Endothelial cell (in vitro differentiated cells): ENCODE data around the gene PRKG1. TPM values are rescaled to one million over a fixed set of nuclear protein-coding genes. Genes with fewer than 3 reads are reported as not detected.

ENCODE experiments used
- DNase-seq: peaks from one replicate; pipeline ENCODE4 v3.0.0; 2021; ENCODE audit warnings: low spot score
- H3K27ac Mint-ChIP-seq: one replicate; pipeline ENCODE4 v1.8.0; 2021; ENCODE audit warnings: mixed read lengths, inconsistent platforms; ENCODE audit not compliant: unreplicated experiment
- H3K27me3 Mint-ChIP-seq: one replicate; pipeline ENCODE4 v1.8.0; 2021; ENCODE audit warnings: mild to moderate bottlenecking, moderate library complexity, mixed read lengths, inconsistent platforms; ENCODE audit not compliant: unreplicated experiment
- H3K36me3 Mint-ChIP-seq: one replicate; pipeline ENCODE4 v1.8.0; 2021; ENCODE audit warnings: mild to moderate bottlenecking, low read depth, mixed read lengths, inconsistent platforms; ENCODE audit not compliant: unreplicated experiment
- H3K4me1 Mint-ChIP-seq: one replicate; pipeline ENCODE4 v1.8.0; 2021; ENCODE audit warnings: mild to moderate bottlenecking, mixed read lengths, inconsistent platforms; ENCODE audit not compliant: unreplicated experiment
- H3K4me3 Mint-ChIP-seq: one replicate; pipeline ENCODE4 v1.8.0; 2021; ENCODE audit warnings: mild to moderate bottlenecking, mixed read lengths, inconsistent platforms; ENCODE audit not compliant: unreplicated experiment
- H3K9me3 Mint-ChIP-seq: one replicate; pipeline ENCODE4 v1.8.0; 2021; ENCODE audit warnings: mixed read lengths, inconsistent platforms; ENCODE audit not compliant: unreplicated experiment
- total RNA-seq: library from RNA; stranded (reverse); fragmentation: NEBNext Ultra II Directional; extraction: Animal tissue kit (Norgen Biotek cat#: 25700); gene quantifications from one replicate; pipeline ENCODE4 v1.2.1, GENCODE V29; 2021; ENCODE audit not compliant: unreplicated experiment
- TF ChIP-seq, protein P1 (sequence below): fragments of 200-600 bp; sonication (generic); IDR thresholded peaks from one replicate; pipeline ENCODE4 v1.5.0; 2021; ENCODE audit warnings: antibody characterized with exemption; ENCODE audit not compliant: unreplicated experiment

Gene PRKG1
- total RNA-seq, 1 donor from 2014 or later = 10.7 TPM

DNA sequence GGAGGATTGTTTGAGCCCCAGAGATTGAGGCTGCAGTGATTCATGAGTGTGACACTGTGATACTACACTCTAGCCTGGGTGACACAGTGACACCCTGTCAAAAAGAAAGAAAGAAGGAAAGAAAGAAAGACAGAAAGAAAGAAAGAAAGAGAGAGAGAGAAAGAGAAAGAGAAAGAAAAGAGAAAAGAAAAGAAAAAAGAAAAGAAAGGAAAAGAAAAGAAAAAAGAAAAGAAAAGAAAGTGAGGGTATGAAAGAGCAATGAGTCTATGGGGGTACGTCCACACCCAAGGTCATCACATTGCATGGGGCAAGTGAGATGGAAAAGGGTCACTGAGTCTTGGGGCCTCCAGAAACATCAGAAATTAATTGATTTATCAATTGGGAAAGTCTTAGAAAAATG is 760.3 kb downstream of the PRKG1 start:
- peaks cover 10% of the 10 kb centered on the region for H3K4me1 Mint-ChIP-seq
- H3K36me3 Mint-ChIP-seq = no peaks in the 10 kb centered on the region
- TF ChIP-seq, protein P1, sequence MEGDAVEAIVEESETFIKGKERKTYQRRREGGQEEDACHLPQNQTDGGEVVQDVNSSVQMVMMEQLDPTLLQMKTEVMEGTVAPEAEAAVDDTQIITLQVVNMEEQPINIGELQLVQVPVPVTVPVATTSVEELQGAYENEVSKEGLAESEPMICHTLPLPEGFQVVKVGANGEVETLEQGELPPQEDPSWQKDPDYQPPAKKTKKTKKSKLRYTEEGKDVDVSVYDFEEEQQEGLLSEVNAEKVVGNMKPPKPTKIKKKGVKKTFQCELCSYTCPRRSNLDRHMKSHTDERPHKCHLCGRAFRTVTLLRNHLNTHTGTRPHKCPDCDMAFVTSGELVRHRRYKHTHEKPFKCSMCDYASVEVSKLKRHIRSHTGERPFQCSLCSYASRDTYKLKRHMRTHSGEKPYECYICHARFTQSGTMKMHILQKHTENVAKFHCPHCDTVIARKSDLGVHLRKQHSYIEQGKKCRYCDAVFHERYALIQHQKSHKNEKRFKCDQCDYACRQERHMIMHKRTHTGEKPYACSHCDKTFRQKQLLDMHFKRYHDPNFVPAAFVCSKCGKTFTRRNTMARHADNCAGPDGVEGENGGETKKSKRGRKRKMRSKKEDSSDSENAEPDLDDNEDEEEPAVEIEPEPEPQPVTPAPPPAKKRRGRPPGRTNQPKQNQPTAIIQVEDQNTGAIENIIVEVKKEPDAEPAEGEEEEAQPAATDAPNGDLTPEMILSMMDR = no peak
- no peak overlapping the region for H3K27ac Mint-ChIP-seq
- H3K4me3 Mint-ChIP-seq = no peak overlapping the region
- DNase-seq = no peak
- H3K27me3 Mint-ChIP-seq = no peaks in the 10 kb centered on the region
- no peaks in the 10 kb centered on the region for H3K9me3 Mint-ChIP-seq

DNA sequence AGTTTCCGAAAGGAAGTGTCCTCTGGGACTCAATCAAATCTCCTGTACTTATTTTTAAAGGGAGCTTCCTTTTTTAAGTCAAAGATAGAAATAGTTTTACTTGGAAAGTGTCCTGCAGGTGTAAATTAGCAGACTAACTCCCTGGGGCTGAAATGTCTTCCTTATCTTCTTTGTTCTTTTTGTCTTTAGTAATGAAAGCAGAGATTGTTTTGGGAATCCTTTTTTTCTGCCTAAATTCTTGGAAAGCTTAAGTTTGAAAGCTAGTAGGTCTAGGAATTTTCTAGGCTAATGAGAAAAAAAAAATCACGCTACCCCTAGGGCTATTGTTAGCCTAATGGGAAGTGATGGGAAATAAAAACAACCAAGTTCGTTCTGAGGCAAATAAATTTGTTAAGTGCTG is 764.2 kb downstream of the PRKG1 start:
- Mint-ChIP-seq H3K27me3 (no peaks in the 10 kb centered on the region), H3K9me3 (no peaks in the 10 kb centered on the region), H3K36me3 (no peaks in the 10 kb centered on the region), H3K4me1 (peaks cover 10% of the 10 kb centered on the region), H3K27ac (no peak overlapping the region), H3K4me3 (no peak overlapping the region)
- no peak for DNase-seq
- TF ChIP-seq, protein P1 = no peak

DNA sequence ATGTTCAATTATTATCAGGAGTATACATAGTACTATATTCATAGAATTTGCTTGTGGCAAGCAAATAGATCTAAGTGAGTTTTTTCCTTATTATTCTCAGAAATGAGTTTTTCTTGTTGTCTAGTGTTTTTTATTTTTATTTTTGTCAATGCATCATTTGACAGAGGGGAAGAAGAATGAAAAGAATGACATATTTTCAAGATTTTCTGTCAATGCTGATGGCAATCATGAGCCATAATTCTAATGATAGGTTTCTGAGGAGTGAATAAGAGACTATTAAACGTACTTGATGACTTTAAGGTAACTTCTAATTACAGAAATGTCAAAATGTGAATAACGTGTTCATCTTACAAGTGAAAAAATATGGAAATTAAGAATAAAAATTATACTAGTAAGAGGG is 769.7 kb downstream of the PRKG1 start:
- TF ChIP-seq, protein P1 = no peak
- H3K9me3 Mint-ChIP-seq = no peaks in the 10 kb centered on the region
- no peak overlapping the region for H3K4me3 Mint-ChIP-seq
- no peaks in the 10 kb centered on the region for H3K27me3 Mint-ChIP-seq
- no peak for DNase-seq
- no peak overlapping the region for H3K27ac Mint-ChIP-seq
- no peaks in the 10 kb centered on the region for H3K4me1 Mint-ChIP-seq
- H3K36me3 Mint-ChIP-seq = no peaks in the 10 kb centered on the region

DNA sequence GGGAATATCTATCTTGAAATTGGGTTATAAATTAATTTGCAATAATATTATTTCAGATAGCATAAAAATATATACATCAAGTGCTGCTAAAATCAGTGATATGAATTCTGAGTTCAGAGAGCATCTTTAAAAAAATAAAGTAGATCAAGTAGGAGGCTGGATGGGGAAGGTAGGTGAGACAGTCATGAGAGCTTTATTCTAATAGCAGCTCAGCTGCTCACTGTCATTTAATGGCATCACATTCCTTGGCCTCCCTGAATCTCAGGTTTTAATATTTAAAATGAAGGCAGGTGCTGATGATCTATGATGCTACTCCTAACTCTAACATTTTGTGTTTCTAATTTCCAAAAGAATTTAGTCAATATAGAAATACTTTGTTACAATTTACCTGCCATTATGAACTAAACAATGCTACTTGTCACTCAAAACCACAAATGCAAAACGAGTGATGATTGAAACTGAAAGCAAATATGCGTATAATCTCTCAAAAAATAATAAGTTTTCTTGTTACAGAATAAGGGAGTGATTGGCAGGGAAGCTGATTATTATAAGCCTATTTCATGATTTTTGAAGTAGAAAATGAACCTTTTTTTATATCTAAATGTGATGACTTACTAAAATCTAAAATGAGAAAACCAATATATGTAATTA is 772.7 kb downstream of the PRKG1 start:
- TF ChIP-seq, protein P1 = no peak
- no peaks in the 10 kb centered on the region for H3K36me3 Mint-ChIP-seq
- H3K9me3 Mint-ChIP-seq = no peaks in the 10 kb centered on the region
- DNase-seq = no peak
- no peaks in the 10 kb centered on the region for H3K4me1 Mint-ChIP-seq
- H3K4me3 Mint-ChIP-seq = no peak overlapping the region
- no peaks in the 10 kb centered on the region for H3K27me3 Mint-ChIP-seq
- no peak overlapping the region for H3K27ac Mint-ChIP-seq

DNA sequence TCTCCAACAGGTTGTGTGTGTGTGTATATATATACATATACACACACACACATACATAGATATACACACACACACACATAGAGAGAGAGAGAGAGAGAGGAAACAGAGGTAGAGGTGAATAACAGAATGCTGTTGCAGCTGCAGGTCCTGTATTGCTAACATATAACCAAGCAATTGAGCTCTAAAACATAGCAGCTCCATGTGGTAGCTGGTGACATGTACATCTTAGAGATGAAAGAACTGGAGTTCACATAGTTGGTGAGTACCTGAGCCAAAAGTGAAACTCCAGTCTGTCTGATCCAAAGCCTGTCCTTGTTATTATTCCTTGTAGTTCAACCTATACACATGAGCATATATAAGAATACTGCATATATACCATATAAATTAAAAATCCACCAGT is 778.0 kb downstream of the PRKG1 start:
- TF ChIP-seq, protein P1 = no peak
- Mint-ChIP-seq H3K4me3 (no peak overlapping the region), H3K4me1 (no peaks in the 10 kb centered on the region), H3K27ac (no peak overlapping the region), H3K36me3 (no peaks in the 10 kb centered on the region), H3K27me3 (no peaks in the 10 kb centered on the region), H3K9me3 (no peaks in the 10 kb centered on the region)
- DNase-seq = no peak
